Keratinocyte (primary cell): ENCODE data around the gene CUX1. TPM values are rescaled to one million over a fixed set of nuclear protein-coding genes. Genes with fewer than 3 reads are reported as not detected.

Experiments
- DNase-seq: peaks from one replicate; pipeline ENCODE4 v3.0.0-alpha.2; 2011; ENCODE audit warnings: low read depth, missing footprints, low spot score
- FAIRE-seq: peaks from 2 replicates; lab custom pipeline; 2011; peaks lifted over from hg19 to GRCh38; lab: Jason Lieb, UNC
- H2AFZ ChIP-seq: 2 replicates; pipeline ENCODE4 v1.6.0; 2012; ENCODE audit warnings: low read length, control low read depth, inconsistent platforms; ENCODE audit not compliant: control insufficient read depth
- H3K27ac ChIP-seq: 2 replicates; pipeline ENCODE4 v1.5.1; 2011; ENCODE audit warnings: low read length; ENCODE audit not compliant: control insufficient read depth, insufficient read depth
- H3K27me3 ChIP-seq: 3 replicates; pipeline ENCODE4 v1.6.0; 2011; ENCODE audit warnings: low read length; ENCODE audit not compliant: control insufficient read depth, insufficient read depth; ENCODE audit errors: extremely low read depth
- H3K36me3 ChIP-seq, 2 experiments: 2 replicates in 1 of 2; 3 replicates in 1 of 2; pipeline ENCODE4 v1.5.1; 2011; ENCODE audit warnings: low read length in 2 of 2, mild to moderate bottlenecking in 1 of 2; ENCODE audit not compliant: control insufficient read depth in 2 of 2, insufficient read depth in 2 of 2; ENCODE audit errors: extremely low read depth in 1 of 2
- H3K4me1 ChIP-seq: 3 replicates; pipeline ENCODE4 v1.5.1; 2011; ENCODE audit warnings: low read length; ENCODE audit not compliant: control insufficient read depth, insufficient read depth; ENCODE audit errors: extremely low read depth
- H3K4me2 ChIP-seq: 3 replicates; pipeline ENCODE4 v1.6.0; 2011; ENCODE audit warnings: low read depth, low read length; ENCODE audit not compliant: control insufficient read depth, insufficient read depth; ENCODE audit errors: extremely low read depth
- H3K4me3 ChIP-seq, 3 experiments: fragments of 200-600 bp in 1 of 3; sonication (generic) in 1 of 3; 2 replicates in 2 of 3; 3 replicates in 1 of 3; pipeline ENCODE4 v1.5.1; 2011 to 2016; ENCODE audit warnings: low read length in 3 of 3, mild to moderate bottlenecking in 3 of 3, control low read depth in 2 of 3, inconsistent platforms in 1 of 3, low read depth in 1 of 3, mixed read lengths in 1 of 3, mixed run types in 1 of 3, moderate library complexity in 1 of 3; ENCODE audit not compliant: control insufficient read depth in 2 of 3, insufficient read depth in 2 of 3; ENCODE audit errors: extremely low read depth in 1 of 3
- H3K79me2 ChIP-seq: 2 replicates; pipeline ENCODE4 v1.6.0; 2012; ENCODE audit warnings: low read length; ENCODE audit not compliant: control insufficient read depth, insufficient read depth
- H3K9ac ChIP-seq: 3 replicates; pipeline ENCODE4 v1.6.0; 2011; ENCODE audit warnings: low read length; ENCODE audit not compliant: control insufficient read depth, insufficient read depth; ENCODE audit errors: extremely low read depth
- H3K9me1 ChIP-seq: 3 replicates; pipeline ENCODE4 v1.6.0; 2011; ENCODE audit warnings: low read length; ENCODE audit not compliant: control insufficient read depth, insufficient read depth; ENCODE audit errors: extremely low read depth
- H3K9me3 ChIP-seq: 2 replicates; pipeline ENCODE4 v1.5.1; 2012; ENCODE audit warnings: low read depth, low read length; ENCODE audit not compliant: control insufficient read depth
- H4K20me1 ChIP-seq: 3 replicates; pipeline ENCODE4 v1.6.0; 2011; ENCODE audit warnings: low read length; ENCODE audit not compliant: control insufficient read depth, insufficient read depth; ENCODE audit errors: extremely low read depth
- EZH2 ChIP-seq: IDR thresholded peaks from one replicate; pipeline ENCODE4 v1.6.1; 2012; ENCODE audit warnings: inconsistent platforms, mild to moderate bottlenecking, low read length, moderate library complexity
- dilution Hi-C: fragments of 300-500 bp; cut with MboI; formaldehyde crosslinking; loops from one replicate; pipeline ENCODE4 v1.7.0; 2020; ENCODE audit warnings: low sequenced_read_pairs; ENCODE audit not compliant: extremely low pct_ligation_motif_present
- polyA plus RNA-seq, 5 experiments: library from polyadenylated mRNA; depleted of rRNA in 3 of 5; stranded (reverse) in 3 of 5; stranded (forward) in 1 of 5; unstranded in 1 of 5; fragments of >200 nt; gene quantifications; 1 replicate in 1 of 5; 2 replicates in 3 of 5; 3 replicates in 1 of 5; pipeline versions ENCODE4 v1.2.1 to v1.2.3, GENCODE V29; 2011 to 2012; ENCODE audit warnings: missing spikeins in 2 of 5, low read depth in 1 of 5, low replicate concordance in 1 of 5
- TF ChIP-seq, protein P1 (sequence below), 3 experiments: IDR thresholded peaks in 1 of 3; conservative IDR thresholded peaks in 1 of 3; optimal IDR thresholded peaks in 1 of 3; 2 replicates in 2 of 3; 3 replicates in 1 of 3; pipeline versions ENCODE3 to v1.5.1; 2011; ENCODE audit warnings: low read length in 3 of 3, mild to moderate bottlenecking in 3 of 3, moderate library complexity in 2 of 3, control low read depth in 1 of 3, inconsistent platforms in 1 of 3; ENCODE audit not compliant: insufficient read depth in 2 of 3; ENCODE audit errors: extremely low read depth in 1 of 3

Gene CUX1
- polyA plus RNA-seq, 1 donor (not counting 4 experiments of a cell fraction or from before 2014, with no cell fraction given): 18.3 TPM

DNA sequence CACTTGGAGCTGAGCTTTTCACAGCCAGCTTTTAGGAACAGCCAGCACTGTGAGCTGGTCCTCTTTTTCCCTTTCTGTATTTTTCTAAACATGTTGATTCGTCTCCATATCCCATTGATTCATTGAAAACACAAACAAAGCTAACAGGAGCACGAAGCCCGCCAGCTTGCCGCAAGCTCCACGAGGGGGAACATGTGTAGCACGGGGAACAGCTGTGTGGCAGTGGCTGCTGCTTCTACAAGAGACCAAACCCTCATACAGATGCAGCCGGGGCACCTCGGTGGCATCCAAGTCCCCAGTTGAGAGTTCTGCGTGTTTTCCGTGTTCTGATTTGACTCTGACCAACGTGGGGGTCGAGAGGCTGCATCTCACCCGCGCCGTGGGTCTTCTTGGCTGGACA, 388.5 kb downstream of the CUX1 start:
- no peak overlapping the region for H3K4me3 ChIP-seq
- no peak overlapping the region for H3K4me2 ChIP-seq
- no peaks in the 10 kb centered on the region for H3K4me1 ChIP-seq
- H3K9me3 ChIP-seq: no peaks in the 10 kb centered on the region
- dilution Hi-C loops: no loop called here
- DNase-seq: no peak
- no peaks in the 10 kb centered on the region for H4K20me1 ChIP-seq
- H3K9ac ChIP-seq: no peak overlapping the region
- no peak overlapping the region for H3K27ac ChIP-seq
- H3K36me3 ChIP-seq: peaks cover 5 to 21% of the 10 kb centered on the region in 2 experiments
- TF ChIP-seq, protein P1, sequence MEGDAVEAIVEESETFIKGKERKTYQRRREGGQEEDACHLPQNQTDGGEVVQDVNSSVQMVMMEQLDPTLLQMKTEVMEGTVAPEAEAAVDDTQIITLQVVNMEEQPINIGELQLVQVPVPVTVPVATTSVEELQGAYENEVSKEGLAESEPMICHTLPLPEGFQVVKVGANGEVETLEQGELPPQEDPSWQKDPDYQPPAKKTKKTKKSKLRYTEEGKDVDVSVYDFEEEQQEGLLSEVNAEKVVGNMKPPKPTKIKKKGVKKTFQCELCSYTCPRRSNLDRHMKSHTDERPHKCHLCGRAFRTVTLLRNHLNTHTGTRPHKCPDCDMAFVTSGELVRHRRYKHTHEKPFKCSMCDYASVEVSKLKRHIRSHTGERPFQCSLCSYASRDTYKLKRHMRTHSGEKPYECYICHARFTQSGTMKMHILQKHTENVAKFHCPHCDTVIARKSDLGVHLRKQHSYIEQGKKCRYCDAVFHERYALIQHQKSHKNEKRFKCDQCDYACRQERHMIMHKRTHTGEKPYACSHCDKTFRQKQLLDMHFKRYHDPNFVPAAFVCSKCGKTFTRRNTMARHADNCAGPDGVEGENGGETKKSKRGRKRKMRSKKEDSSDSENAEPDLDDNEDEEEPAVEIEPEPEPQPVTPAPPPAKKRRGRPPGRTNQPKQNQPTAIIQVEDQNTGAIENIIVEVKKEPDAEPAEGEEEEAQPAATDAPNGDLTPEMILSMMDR (optimal IDR thresholded peaks at IDR 0.05 in 1 of 3, IDR thresholded peaks at IDR 0.05 in 1 of 3, conservative IDR thresholded peaks at IDR 0.05 in 1 of 3; ENCODE audit: extremely low read depth in 1 of 3, insufficient read depth in 2 of 3, low read length in 3 of 3): no peak
- TF ChIP-seq EZH2: no peak
- no peaks in the 10 kb centered on the region for H3K27me3 ChIP-seq
- H2AFZ ChIP-seq: no peak overlapping the region
- H3K9me1 ChIP-seq: no peaks in the 10 kb centered on the region
- no peak for FAIRE-seq
- H3K79me2 ChIP-seq: no peaks in the 10 kb centered on the region

DNA sequence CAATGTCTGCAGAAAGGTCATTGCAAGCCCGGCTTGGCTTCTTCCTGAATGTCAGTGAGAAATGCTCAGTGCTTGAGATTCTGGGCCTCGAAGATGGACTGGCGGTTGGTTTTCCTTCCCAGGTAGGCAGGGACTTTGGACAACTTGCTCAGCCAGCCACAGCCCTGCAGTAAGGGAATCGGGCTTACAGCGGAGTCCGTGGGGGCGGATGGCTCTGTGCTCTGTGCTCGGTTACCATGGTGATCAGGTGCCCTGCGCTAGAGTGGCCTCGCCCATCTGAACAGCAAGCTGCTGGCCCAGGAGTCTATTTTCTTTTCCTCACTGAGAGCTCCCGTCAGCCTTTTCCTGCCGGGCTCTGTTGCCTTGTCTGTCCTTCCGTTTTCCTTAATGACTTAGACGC, 391.4 kb downstream of the CUX1 start:
- Histone ChIP-seq H4K20me1 (no peaks in the 10 kb centered on the region), H3K27ac (no peak overlapping the region), H3K9me3 (no peaks in the 10 kb centered on the region), H3K27me3 (no peaks in the 10 kb centered on the region), H3K9ac (no peak overlapping the region), H2AFZ (no peak overlapping the region), H3K9me1 (no peaks in the 10 kb centered on the region), H3K4me1 (no peaks in the 10 kb centered on the region), H3K79me2 (no peaks in the 10 kb centered on the region), H3K4me3 (no peak overlapping the region), H3K36me3 (peaks cover 5 to 18% of the 10 kb centered on the region in 2 experiments), H3K4me2 (no peak overlapping the region)
- dilution Hi-C loops: no loop called here
- DNase-seq: no peak
- TF ChIP-seq, protein P1 (optimal IDR thresholded peaks at IDR 0.05 in 1 of 3, IDR thresholded peaks at IDR 0.05 in 1 of 3, conservative IDR thresholded peaks at IDR 0.05 in 1 of 3; ENCODE audit: extremely low read depth in 1 of 3, insufficient read depth in 2 of 3, low read length in 3 of 3): no peak
- TF ChIP-seq EZH2: no peak
- no peak for FAIRE-seq
